BLaER1 treated with 17β-estradiol and CSF1 and Interleukin-3, amounts not matched to agents 10 nM and 100 nM (cell line): ENCODE results near the gene FRMD3.

Experiments used
- H3K27ac ChIP-seq, 11 experiments: shearing (Covaris generic); formaldehyde crosslinking; 2 replicates each; pipeline ENCODE4 v1.8.1; 2022
- H3K27me3 ChIP-seq, 11 experiments: shearing (Covaris generic); formaldehyde crosslinking; 2 replicates each; pipeline ENCODE4 v1.8.1; 2022
- H3K36me3 ChIP-seq, 11 experiments: shearing (Covaris generic); formaldehyde crosslinking; 2 replicates each; pipeline ENCODE4 v1.8.1; 2022
- H3K4me1 ChIP-seq, 10 experiments: shearing (Covaris generic); formaldehyde crosslinking; 2 replicates each; pipeline ENCODE4 v1.8.1; 2022
- H3K4me2 ChIP-seq, 11 experiments: shearing (Covaris generic); formaldehyde crosslinking; 2 replicates each; pipeline ENCODE4 v1.8.1; 2022
- H3K4me3 ChIP-seq, 10 experiments: shearing (Covaris generic); formaldehyde crosslinking; 2 replicates each; pipeline ENCODE4 v1.8.1; 2022
- H3K9ac ChIP-seq, 11 experiments: shearing (Covaris generic); formaldehyde crosslinking; 2 replicates each; pipeline ENCODE4 v1.8.1; 2022
- H3K9me3 ChIP-seq, 11 experiments: shearing (Covaris generic); formaldehyde crosslinking; replicated peaks in 1 of 11; 2 replicates each; pipeline ENCODE4 v1.8.1; 2022
- H4K20me1 ChIP-seq, 11 experiments: shearing (Covaris generic); formaldehyde crosslinking; 2 replicates each; pipeline ENCODE4 v1.8.1; 2022
- Cebpa-rat ChIP-seq, 11 experiments: shearing (Covaris generic); IDR thresholded peaks; 2 replicates each; pipeline ENCODE4 v1.8.1; 2022

Gene FRMD3

DNA sequence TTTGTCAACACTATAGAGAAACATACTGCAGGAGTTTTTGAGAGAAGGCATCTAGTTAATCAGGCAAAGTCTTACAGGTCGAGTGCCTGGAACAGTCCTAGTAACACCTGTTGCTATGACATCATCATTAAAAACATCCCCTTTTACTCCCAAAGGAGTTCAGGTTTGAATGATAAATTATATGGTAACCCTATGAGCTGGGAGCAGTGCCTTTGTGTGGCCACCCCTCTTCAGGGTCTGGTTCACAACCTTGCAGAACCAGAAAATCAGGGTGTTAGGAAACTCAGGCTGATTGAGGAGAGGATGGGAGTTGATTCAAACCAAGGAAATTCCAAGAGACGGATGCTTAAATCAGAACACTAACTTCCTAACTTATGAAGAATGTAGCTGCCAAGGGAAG is 296.1 kb downstream of the FRMD3 start:
- Histone ChIP-seq H3K27ac (no peak overlapping the region), H3K9ac (no peak overlapping the region), H3K4me3 (no peak overlapping the region), H3K36me3 (no peaks in the 10 kb centered on the region), H3K27me3 (no peaks in the 10 kb centered on the region), H3K9me3 (peaks cover 0 to 10% (median 0%) of the 10 kb centered on the region in 11 experiments; a peak in 4 of 22 replicates), H4K20me1 (no peaks in the 10 kb centered on the region), H3K4me1 (peaks cover 11 to 28% (median 18%) of the 10 kb centered on the region in 10 experiments; a peak in 19 of 20 replicates), H3K4me2 (no peak overlapping the region)
- TF ChIP-seq Cebpa-rat (IDR thresholded peaks at IDR 0.05): no peak

DNA sequence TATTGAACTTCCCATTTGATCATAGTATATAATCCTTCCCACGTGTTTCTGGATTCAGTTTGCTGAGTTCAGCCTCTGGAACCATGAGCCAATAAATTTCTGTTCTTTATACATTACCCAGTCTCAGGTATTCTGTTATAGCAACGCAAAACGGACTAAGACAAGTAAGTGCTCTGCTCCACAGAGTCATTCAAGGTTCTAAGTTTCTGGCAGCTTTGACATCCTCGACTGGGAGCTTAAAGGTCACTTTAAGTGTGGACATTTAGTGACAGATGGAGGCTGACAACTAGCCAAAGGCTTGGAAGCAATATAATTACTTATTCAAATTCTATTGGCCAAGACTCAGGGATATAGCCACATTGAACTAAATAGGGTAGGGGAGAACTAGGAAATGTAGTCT is 297.5 kb downstream of the FRMD3 start:
- H3K4me3 ChIP-seq: no peak overlapping the region
- H3K4me2 ChIP-seq: peak overlapping the region in 1 of 11 experiments; percentile 4; a peak in 2 of 22 replicates
- TF ChIP-seq Cebpa-rat (IDR thresholded peaks at IDR 0.05): no peak
- H3K27ac ChIP-seq: no peak overlapping the region
- H3K36me3 ChIP-seq: no peaks in the 10 kb centered on the region
- H3K4me1 ChIP-seq: peaks cover 11 to 28% (median 18%) of the 10 kb centered on the region in 10 experiments; a peak in 19 of 20 replicates
- H4K20me1 ChIP-seq: no peaks in the 10 kb centered on the region
- peaks cover 0 to 10% (median 0%) of the 10 kb centered on the region in 11 experiments; a peak in 4 of 22 replicates for H3K9me3 ChIP-seq
- H3K27me3 ChIP-seq: no peaks in the 10 kb centered on the region
- no peak overlapping the region for H3K9ac ChIP-seq

DNA sequence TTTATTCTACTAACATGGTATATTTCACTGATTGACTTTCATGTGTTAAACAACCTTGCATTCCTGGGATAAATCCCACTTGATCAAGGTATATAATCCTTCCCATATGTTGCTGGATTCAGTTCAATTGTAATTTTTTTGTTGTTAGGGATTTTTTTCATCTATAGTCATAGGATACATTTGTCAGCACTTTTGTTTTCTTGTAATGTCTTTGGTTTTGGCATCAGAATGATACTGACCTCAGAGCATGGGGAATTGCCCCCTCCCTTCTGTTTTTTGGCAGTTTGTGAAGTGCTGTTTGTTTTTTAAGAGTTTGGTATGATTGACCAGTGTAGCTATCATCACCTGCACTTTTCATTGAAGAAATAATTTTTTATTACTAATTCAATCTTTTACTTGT is 298.5 kb downstream of the FRMD3 start:
- no peaks in the 10 kb centered on the region for H3K27me3 ChIP-seq
- H4K20me1 ChIP-seq: no peaks in the 10 kb centered on the region
- H3K4me2 ChIP-seq: peak overlapping the region; percentile 36 to 78 (median 61); a peak in 17 of 22 replicates
- H3K4me1 ChIP-seq: peaks cover 11 to 28% (median 18%) of the 10 kb centered on the region in 10 experiments; a peak in 19 of 20 replicates
- no peaks in the 10 kb centered on the region for H3K36me3 ChIP-seq
- no peak overlapping the region; a peak in 1 of 22 replicates for H3K9ac ChIP-seq
- H3K4me3 ChIP-seq: no peak overlapping the region
- peak overlapping the region in 2 of 11 experiments; percentile 14 to 35; a peak in 3 of 22 replicates for H3K27ac ChIP-seq
- TF ChIP-seq Cebpa-rat (IDR thresholded peaks at IDR 0.05): no peak
- peaks cover 0 to 10% (median 0%) of the 10 kb centered on the region in 11 experiments; a peak in 4 of 22 replicates for H3K9me3 ChIP-seq

DNA sequence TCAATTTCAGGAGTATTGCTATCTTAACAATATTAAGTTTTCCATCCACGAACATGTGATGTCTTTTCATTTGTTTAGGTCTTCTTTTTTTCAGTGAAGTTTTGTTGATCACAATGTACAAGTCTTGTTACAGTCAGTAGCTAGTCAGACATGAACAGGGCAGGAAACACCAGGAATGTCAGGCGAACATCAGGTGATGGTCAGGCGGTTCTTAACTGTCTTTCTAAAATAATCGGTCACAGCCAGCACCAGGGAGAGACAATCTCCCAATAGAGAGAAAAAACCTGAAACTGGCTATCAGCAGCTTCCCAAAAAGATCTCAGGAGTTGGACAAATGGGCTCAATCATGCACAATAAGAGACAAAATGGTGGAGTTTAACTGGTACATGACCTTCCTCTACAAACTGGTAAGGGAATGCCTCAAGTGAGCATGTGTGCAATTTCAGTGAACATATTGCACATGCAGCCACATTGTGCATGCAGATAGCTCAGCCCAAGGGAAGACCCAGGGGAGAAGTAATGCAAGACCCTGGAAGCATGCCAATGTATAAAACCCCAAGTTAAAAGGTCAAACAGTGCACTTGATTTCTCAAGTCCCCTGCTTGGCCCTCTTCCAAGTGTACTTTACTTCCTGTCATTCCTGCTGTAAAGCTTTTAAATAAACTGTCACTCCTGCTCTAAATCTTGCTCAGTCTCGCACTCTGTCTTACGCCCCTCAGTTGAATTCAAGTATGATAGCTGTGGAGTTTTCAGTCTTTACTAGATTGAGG is 299.1 kb downstream of the FRMD3 start:
- H3K27ac ChIP-seq: peak overlapping the region in 2 of 11 experiments; percentile 14 to 35; a peak in 4 of 22 replicates
- peaks cover 0 to 10% (median 0%) of the 10 kb centered on the region in 11 experiments; a peak in 4 of 22 replicates for H3K9me3 ChIP-seq
- peaks cover 11 to 28% (median 18%) of the 10 kb centered on the region in 10 experiments; a peak in 19 of 20 replicates for H3K4me1 ChIP-seq
- H3K4me2 ChIP-seq: peak overlapping the region; percentile 36 to 78 (median 61)
- no peaks in the 10 kb centered on the region for H3K36me3 ChIP-seq
- TF ChIP-seq Cebpa-rat (IDR thresholded peaks at IDR 0.05): peak in 6 of 11 experiments; percentile 26 to 68 (median 34); a peak in 6 of 22 replicates
- H3K9ac ChIP-seq: no peak overlapping the region; a peak in 1 of 22 replicates
- H4K20me1 ChIP-seq: no peaks in the 10 kb centered on the region
- no peak overlapping the region for H3K4me3 ChIP-seq
- no peaks in the 10 kb centered on the region for H3K27me3 ChIP-seq

DNA sequence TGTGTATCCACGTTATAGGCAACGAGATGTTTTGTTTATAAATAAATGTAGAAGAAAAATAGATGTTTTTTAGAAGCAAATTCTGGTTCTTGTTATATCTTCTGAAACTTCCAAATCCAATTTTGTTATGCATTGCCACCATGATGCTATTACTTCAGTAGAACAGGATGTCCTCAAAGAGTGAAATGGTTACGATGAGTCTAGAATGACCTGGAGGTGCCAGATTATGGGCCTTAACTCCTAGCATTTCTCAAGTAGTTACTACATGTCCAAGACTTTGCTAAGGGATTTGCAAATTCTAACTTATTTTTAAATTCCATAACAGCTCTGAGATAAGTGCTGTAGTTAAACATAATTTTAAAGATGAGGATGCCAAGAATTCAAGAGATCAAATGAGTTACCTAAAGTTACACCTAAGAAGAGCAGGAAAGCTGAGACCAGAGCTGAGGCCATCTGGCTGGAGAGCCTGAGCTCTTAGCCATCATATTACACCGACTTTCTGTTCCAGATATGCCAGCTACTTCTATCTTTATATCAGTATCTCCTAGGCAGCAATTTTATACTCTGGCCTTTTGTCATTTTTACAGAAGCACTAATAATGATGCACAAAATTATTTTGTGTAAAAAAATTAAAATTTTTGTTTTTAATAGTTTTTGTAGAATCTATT is 302.0 kb downstream of the FRMD3 start:
- Histone ChIP-seq H3K27me3 (no peaks in the 10 kb centered on the region), H3K4me3 (no peak overlapping the region), H3K9ac (no peak overlapping the region), H3K4me1 (peaks cover 11 to 28% (median 18%) of the 10 kb centered on the region in 10 experiments; a peak in 19 of 20 replicates), H3K36me3 (no peaks in the 10 kb centered on the region), H3K9me3 (peaks cover 0 to 7% (median 0%) of the 10 kb centered on the region in 11 experiments; a peak in 3 of 22 replicates), H3K4me2 (no peak overlapping the region), H3K27ac (no peak overlapping the region), H4K20me1 (no peaks in the 10 kb centered on the region)
- TF ChIP-seq Cebpa-rat (IDR thresholded peaks at IDR 0.05): no peak

DNA sequence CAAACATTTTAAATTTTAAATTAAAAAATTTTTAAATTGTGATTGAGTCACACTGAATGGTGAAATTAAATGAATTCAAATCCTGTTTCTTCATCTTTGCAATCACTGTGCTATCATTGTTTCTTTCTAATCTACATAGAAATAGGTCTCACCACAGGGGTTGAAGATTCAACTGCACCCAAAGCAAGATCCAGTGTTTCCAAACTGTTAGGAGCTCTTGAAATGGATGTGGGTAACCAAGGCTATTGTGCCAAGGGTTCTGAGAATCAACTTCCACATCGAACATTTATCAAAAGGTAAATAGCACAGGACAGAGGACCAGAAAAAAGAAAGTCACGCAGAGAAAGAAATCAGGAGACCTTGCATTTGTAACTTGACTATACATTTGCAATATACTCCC is 302.7 kb downstream of the FRMD3 start:
- H3K27me3 ChIP-seq: no peaks in the 10 kb centered on the region
- peaks cover 11 to 21% (median 15%) of the 10 kb centered on the region in 10 experiments; a peak in 19 of 20 replicates for H3K4me1 ChIP-seq
- no peak overlapping the region for H3K4me2 ChIP-seq
- H3K27ac ChIP-seq: no peak overlapping the region
- H3K9me3 ChIP-seq: peaks cover 0 to 9% (median 0%) of the 10 kb centered on the region in 11 experiments; a peak in 7 of 22 replicates
- TF ChIP-seq Cebpa-rat (IDR thresholded peaks at IDR 0.05): no peak
- H3K36me3 ChIP-seq: no peaks in the 10 kb centered on the region
- no peaks in the 10 kb centered on the region for H4K20me1 ChIP-seq
- no peak overlapping the region for H3K9ac ChIP-seq
- H3K4me3 ChIP-seq: no peak overlapping the region

DNA sequence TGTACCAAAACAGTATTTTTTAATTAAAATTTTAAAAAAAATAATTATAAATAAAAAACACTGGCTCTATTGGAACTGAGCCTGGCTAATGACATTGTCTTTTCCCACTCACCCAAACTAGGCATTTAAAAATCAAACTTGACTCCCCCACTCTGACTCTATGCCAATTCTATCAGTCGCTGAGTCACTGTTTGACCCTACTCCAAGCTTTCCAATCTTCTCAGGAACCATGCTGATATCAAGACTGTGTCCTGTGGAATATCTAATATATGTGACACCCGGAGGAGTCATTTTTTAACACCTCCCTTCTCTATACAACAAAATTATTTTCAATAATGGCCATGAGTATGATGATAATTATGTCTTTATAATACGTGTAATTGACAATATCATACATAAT is 303.7 kb downstream of the FRMD3 start:
- H3K9ac ChIP-seq: no peak overlapping the region
- H3K27ac ChIP-seq: no peak overlapping the region
- no peaks in the 10 kb centered on the region for H4K20me1 ChIP-seq
- H3K27me3 ChIP-seq: no peaks in the 10 kb centered on the region
- H3K4me3 ChIP-seq: no peak overlapping the region
- peaks cover 0 to 18% (median 9%) of the 10 kb centered on the region in 11 experiments; a peak in 12 of 22 replicates for H3K9me3 ChIP-seq
- no peaks in the 10 kb centered on the region for H3K36me3 ChIP-seq
- H3K4me2 ChIP-seq: no peak overlapping the region
- TF ChIP-seq Cebpa-rat (IDR thresholded peaks at IDR 0.05): no peak
- H3K4me1 ChIP-seq: peaks cover 7 to 12% (median 10%) of the 10 kb centered on the region in 10 experiments; a peak in 19 of 20 replicates

DNA sequence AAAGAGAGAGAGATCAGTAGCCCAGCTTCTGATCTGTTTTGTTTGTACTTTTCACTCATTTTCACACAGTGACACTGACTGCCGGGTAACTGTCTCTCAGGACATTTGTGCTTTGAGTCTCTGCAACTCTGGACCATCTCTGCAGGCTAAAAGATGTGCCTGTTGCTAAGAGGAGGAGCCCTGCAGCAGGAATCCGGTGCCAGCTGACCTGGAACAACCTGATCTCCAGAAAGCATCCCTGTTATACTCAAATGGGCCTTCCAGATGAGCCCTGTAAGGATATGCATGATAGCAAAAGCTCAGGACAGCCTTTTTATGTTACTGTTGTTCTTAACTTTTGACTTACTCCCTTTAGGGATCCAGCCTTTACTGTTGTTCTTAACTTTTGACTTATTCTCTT is 304.6 kb downstream of the FRMD3 start:
- Histone ChIP-seq H3K9ac (no peak overlapping the region), H3K4me2 (no peak overlapping the region)

DNA sequence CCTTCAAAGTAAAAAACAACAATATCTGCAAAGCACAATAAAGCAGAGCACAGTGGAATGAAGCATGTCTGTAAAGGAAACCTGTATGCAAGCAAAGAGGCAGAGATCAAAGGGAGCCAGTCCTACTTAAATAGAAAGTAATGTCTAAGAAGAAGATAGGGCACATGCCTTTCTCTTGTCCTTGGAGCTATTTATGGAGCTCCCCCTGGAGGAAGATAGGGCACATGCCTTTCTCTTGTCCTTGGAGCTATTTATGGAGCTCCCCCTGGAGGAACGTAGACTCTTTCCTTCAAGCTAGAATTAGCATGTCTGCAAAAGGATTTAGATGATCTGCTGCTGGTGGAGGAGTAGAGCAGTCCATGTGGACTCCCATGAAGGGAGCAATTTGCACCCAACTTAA is 307.2 kb downstream of the FRMD3 start:
- Histone ChIP-seq H3K9me3 (peaks cover 0 to 22% (median 10%) of the 10 kb centered on the region in 11 experiments; a peak in 12 of 22 replicates), H3K36me3 (no peaks in the 10 kb centered on the region), H3K4me1 (no peaks in the 10 kb centered on the region), H3K9ac (no peak overlapping the region), H3K4me3 (no peak overlapping the region), H3K4me2 (no peak overlapping the region), H4K20me1 (no peaks in the 10 kb centered on the region), H3K27ac (no peak overlapping the region), H3K27me3 (no peaks in the 10 kb centered on the region)
- TF ChIP-seq Cebpa-rat (IDR thresholded peaks at IDR 0.05): no peak

More for the DNA sequence above, 304.6 kb downstream of the FRMD3 start:
- Histone ChIP-seq H4K20me1 (no peaks in the 10 kb centered on the region), H3K4me3 (no peak overlapping the region), H3K36me3 (no peaks in the 10 kb centered on the region), H3K27ac (no peak overlapping the region), H3K27me3 (no peaks in the 10 kb centered on the region), H3K4me1 (peaks cover 0 to 3% (median under 1%) of the 10 kb centered on the region in 10 experiments; a peak in 10 of 20 replicates), H3K9me3 (peaks cover 0 to 21% (median 11%) of the 10 kb centered on the region in 11 experiments; a peak in 12 of 22 replicates)
- TF ChIP-seq Cebpa-rat (IDR thresholded peaks at IDR 0.05): no peak
